Middle frontal gyrus (tissue), 1 donor: ENCODE data around the gene PTGFR.

ENCODE experiments used
- DNase-seq: peaks from one replicate; pipeline ENCODE4 v3.0.0-alpha.2; 2015; ENCODE audit warnings: low spot score; ENCODE audit errors: extremely low spot score

PTGFR gene

GRCh38 chr1:78587211-78587610, 96.4 kb downstream of the PTGFR start:
- no peak for DNase-seq
